Sigmoid colon (tissue), 7 donors: ENCODE results near the gene UNC5C. TPM values are rescaled to one million over a fixed set of nuclear protein-coding genes. Genes with fewer than 3 reads are reported as not detected.

Source experiments
- DNase-seq: peaks from one replicate; pipeline ENCODE4 v3.0.0-alpha.2; 2019
- H3K27ac ChIP-seq, 4 donors: fragments of 200-600 bp; sonication (generic); one replicate each; pipeline ENCODE4 v1.5.1; 2016 to 2019; ENCODE audit warnings: mild to moderate bottlenecking in 1 of 4
- H3K27me3 ChIP-seq, 3 donors: fragments of 200-600 bp; sonication (generic); one replicate each; pipeline ENCODE4 v1.5.1; 2019; ENCODE audit warnings: mild to moderate bottlenecking in 1 of 3
- H3K36me3 ChIP-seq, 4 donors: fragments of 200-600 bp; sonication (generic); one replicate each; pipeline ENCODE4 v1.5.1; 2016 to 2019
- H3K4me1 ChIP-seq, 4 donors: fragments of 200-600 bp; sonication (generic); one replicate each; pipeline ENCODE4 v1.5.1; 2017 to 2019
- H3K4me3 ChIP-seq, 4 donors: fragments of 200-600 bp; sonication (generic); one replicate each; pipeline ENCODE4 v1.5.1; 2017 to 2019; ENCODE audit warnings: mild to moderate bottlenecking in 2 of 4, moderate library complexity in 1 of 4
- H3K9me3 ChIP-seq, 4 donors: fragments of 200-600 bp in 3 of 4; sonication (generic) in 3 of 4; one replicate each; pipeline versions ENCODE4 v1.5.1 to v1.6.1; 2013 to 2019
- CTCF ChIP-seq, 4 experiments: fragments of 450-650 bp in 3 of 4; fragments of 200-600 bp in 1 of 4; IDR thresholded peaks; one replicate each; pipeline ENCODE4 v1.5.1; 2016 to 2019; ENCODE audit warnings: antibody characterized with exemption in 4 of 4, mild to moderate bottlenecking in 3 of 4, moderate library complexity in 2 of 4
- EP300 ChIP-seq, 4 donors: sonication (generic); formaldehyde crosslinking; IDR thresholded peaks; one replicate each; pipeline ENCODE4 v1.6.1; 2017; ENCODE audit warnings: antibody characterized with exemption in 4 of 4
- POLR2A ChIP-seq, 2 donors: fragments of 450-650 bp; IDR thresholded peaks; one replicate each; pipeline ENCODE4 v1.6.1; 2016; ENCODE audit warnings: antibody characterized with exemption in 2 of 2, mild to moderate bottlenecking in 2 of 2, moderate library complexity in 2 of 2
- POLR2AphosphoS5 ChIP-seq, 4 donors: sonication (generic); formaldehyde crosslinking; IDR thresholded peaks; one replicate each; pipeline ENCODE4 v1.6.1; 2017; ENCODE audit warnings: antibody characterized with exemption in 4 of 4
- WGBS, 2 donors: extraction: QIAGEN DNeasy Blood & Tissue Kit; methylation state at CpG; one replicate each; pipeline ENCODE4 v1.1.7; 2013; 5-methylcytosine and 5-hydroxymethylcytosine counted together
- intact Hi-C: fragments of 100-400 bp; cut with DNase I; formaldehyde crosslinking; loops from one replicate; pipeline ENCODE4 v1.15.1; 2023
- polyA plus RNA-seq, 3 donors: library from polyadenylated mRNA; stranded (reverse); fragments of 200-250 nt; gene quantifications; one replicate each; pipeline ENCODE4 v1.2.3, GENCODE V29; 2013
- total RNA-seq, 4 donors: library from RNA; depleted of rRNA; stranded (reverse); fragments of >200 nt; gene quantifications; one replicate each; pipeline ENCODE4 v1.1.0, GENCODE V29; 2016
- donor health status: healthy with polysubstance abuse.
- donor health status: Bipolar disorder and iron deficiency.
- donor health status: healthy.

UNC5C gene
- total and polyA plus RNA-seq, 7 donors, result 0.60 to 3.1 (median 1.4) TPM

DNA sequence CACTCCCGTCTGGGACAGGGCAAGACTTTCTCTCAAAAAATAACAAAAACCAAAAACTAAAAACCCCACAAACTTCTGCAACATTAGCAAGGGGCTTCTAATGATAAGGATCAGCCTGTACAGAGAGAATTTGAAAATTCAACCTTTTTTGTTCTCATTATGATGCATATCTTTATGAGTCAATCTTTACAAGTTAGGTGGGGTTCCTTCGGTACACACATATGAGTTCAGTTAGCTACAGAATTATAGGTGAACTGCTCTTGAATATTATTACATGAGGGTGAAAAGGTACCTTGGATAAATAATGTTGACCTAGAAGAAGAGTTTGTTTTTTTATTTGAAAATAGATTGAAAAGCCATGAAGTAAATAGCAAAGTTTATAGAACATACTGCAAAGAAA is 252.7 kb downstream of the UNC5C start:
- TF ChIP-seq POLR2A (IDR thresholded peaks at IDR 0.05), result no peak
- no peak for TF ChIP-seq EP300 (IDR thresholded peaks at IDR 0.05)
- TF ChIP-seq POLR2AphosphoS5 (IDR thresholded peaks at IDR 0.05), result no peak
- TF ChIP-seq CTCF (IDR thresholded peaks at IDR 0.05), result no peak
- H3K27me3 ChIP-seq, result no peaks in the 10 kb centered on the region
- no peaks in the 10 kb centered on the region for H3K36me3 ChIP-seq
- 52 to 85% methylated on average over 2 of the region's 2 CpGs for WGBS, 2 donors
- H3K9me3 ChIP-seq, result no peaks in the 10 kb centered on the region
- no peak for DNase-seq
- intact Hi-C loops, result no loop called here
- H3K4me3 ChIP-seq, result no peak overlapping the region
- no peak overlapping the region for H3K27ac ChIP-seq
- peaks cover 0 to 13% (median 11%) of the 10 kb centered on the region in 4 donors for H3K4me1 ChIP-seq

- H3K36me3 ChIP-seq, result no peaks in the 10 kb centered on the region
- 77 to 84% methylated on average over 1 of the region's 1 CpG for WGBS, 2 donors
- H3K27me3 ChIP-seq, result no peaks in the 10 kb centered on the region
- no peak for TF ChIP-seq CTCF (IDR thresholded peaks at IDR 0.05)
- TF ChIP-seq POLR2AphosphoS5 (IDR thresholded peaks at IDR 0.05), result peak in 1 of 4 donors; percentile 8
- no peak overlapping the region for H3K27ac ChIP-seq
- peaks cover 0 to 13% (median 11%) of the 10 kb centered on the region in 4 donors for H3K4me1 ChIP-seq
- intact Hi-C loops, result no loop called here
- H3K4me3 ChIP-seq, result no peak overlapping the region
- DNase-seq, result no peak
- no peaks in the 10 kb centered on the region for H3K9me3 ChIP-seq
Observed at GRCh38 chr4:95295157-95295556, 253.6 kb downstream of the UNC5C start.

GRCh38 chr4:95294321-95294720 is 254.5 kb downstream of the UNC5C start:
- no peaks in the 10 kb centered on the region for H3K36me3 ChIP-seq
- WGBS, 2 donors, result 92 to 95% methylated on average over 4 of the region's 4 CpGs

DNA sequence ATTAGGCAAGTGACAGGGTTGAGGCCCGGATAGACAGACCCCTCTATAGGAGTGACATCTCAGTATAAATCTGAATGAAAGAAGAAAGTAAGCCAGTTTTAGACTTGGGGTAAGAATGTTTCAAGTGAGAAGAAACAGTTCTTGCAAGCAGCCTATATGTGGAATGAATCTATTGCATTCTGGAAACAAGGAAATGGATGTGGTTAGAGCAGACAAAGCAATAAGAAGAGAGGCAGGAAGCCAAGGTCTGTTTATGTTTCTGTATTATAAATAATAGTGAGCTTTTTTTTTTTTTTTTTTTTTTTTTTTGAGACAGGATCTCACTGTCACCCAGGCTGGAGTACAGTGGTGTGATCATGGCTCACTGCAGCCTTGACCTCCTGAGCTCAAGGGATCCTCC is 255.8 kb downstream of the UNC5C start:
- H3K4me3 ChIP-seq, result no peak overlapping the region
- no peaks in the 10 kb centered on the region for H3K36me3 ChIP-seq
- DNase-seq, result no peak
- H3K27ac ChIP-seq, result no peak overlapping the region
- WGBS, 2 donors, result 38 to 45% methylated on average over 1 of the region's 1 CpG
- intact Hi-C loops, result no loop called here
- H3K27me3 ChIP-seq, result no peaks in the 10 kb centered on the region
- TF ChIP-seq EP300 (IDR thresholded peaks at IDR 0.05) (no peak), POLR2AphosphoS5 (IDR thresholded peaks at IDR 0.05) (no peak)
- H3K9me3 ChIP-seq, result peaks cover 0 to 6% (median 0%) of the 10 kb centered on the region in 4 donors
- peaks cover 0 to 13% (median 11%) of the 10 kb centered on the region in 4 donors for H3K4me1 ChIP-seq

More at GRCh38 chr4:95294321-95294720, 254.5 kb downstream of the UNC5C start:
- intact Hi-C loops, result no loop called here
- no peak for DNase-seq
- Histone ChIP-seq H3K4me1 (peaks cover 0 to 13% (median 11%) of the 10 kb centered on the region in 4 donors), H3K9me3 (no peaks in the 10 kb centered on the region), H3K27me3 (no peaks in the 10 kb centered on the region), H3K4me3 (no peak overlapping the region), H3K27ac (no peak overlapping the region)
- TF ChIP-seq CTCF (IDR thresholded peaks at IDR 0.05), result no peak
- TF ChIP-seq EP300 (IDR thresholded peaks at IDR 0.05), result no peak
- TF ChIP-seq POLR2AphosphoS5 (IDR thresholded peaks at IDR 0.05), result no peak
- no peak for TF ChIP-seq POLR2A (IDR thresholded peaks at IDR 0.05)

DNA sequence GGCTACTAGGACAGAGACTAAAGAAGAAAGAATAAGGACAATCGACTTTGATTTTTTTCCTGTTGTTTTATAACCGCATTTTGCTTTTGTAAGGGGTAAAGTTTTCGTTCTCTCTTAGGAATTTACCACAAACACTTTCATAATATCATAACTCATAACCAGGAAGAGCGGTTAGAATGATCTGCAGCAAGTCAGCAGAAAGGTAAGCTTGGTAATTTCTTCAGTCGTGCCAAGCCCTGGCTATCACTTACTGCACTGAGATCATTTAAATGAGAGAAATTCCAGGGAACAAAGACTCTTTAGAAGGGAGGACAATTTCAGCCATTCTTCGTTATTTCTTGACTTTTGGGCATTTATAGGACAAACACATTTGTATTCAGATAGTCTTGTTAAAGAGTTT is 258.1 kb downstream of the UNC5C start:
- Histone ChIP-seq H3K27ac (no peak overlapping the region), H3K4me1 (peaks cover 0 to 10% (median 9%) of the 10 kb centered on the region in 4 donors), H3K27me3 (no peaks in the 10 kb centered on the region), H3K4me3 (no peak overlapping the region), H3K9me3 (peaks cover 0 to 6% (median 0%) of the 10 kb centered on the region in 4 donors), H3K36me3 (no peaks in the 10 kb centered on the region)
- TF ChIP-seq POLR2A (IDR thresholded peaks at IDR 0.05), result no peak
- no peak for TF ChIP-seq CTCF (IDR thresholded peaks at IDR 0.05)
- TF ChIP-seq POLR2AphosphoS5 (IDR thresholded peaks at IDR 0.05), result no peak
- no peak for TF ChIP-seq EP300 (IDR thresholded peaks at IDR 0.05)
- WGBS, 2 donors, result 26 to 29% methylated on average over 6 of the region's 6 CpGs
- intact Hi-C loops, result no loop called here
- DNase-seq, result no peak
